CD4-positive, alpha-beta T cell (primary cell): ENCODE results near the gene CAT. TPM values are rescaled to one million over a fixed set of nuclear protein-coding genes. Genes with fewer than 3 reads are reported as not detected.
A peak's percentile ranks its signal among the peaks of the same experiment; 100 is the strongest.

Experiments
- ATAC-seq: fragments of 200-7000 bp; cut with Tn5 transposase; one replicate; pipeline ENCODE4 v1.10.0; 2022; ENCODE audit warnings: mild to moderate bottlenecking; ENCODE audit not compliant: poor library complexity
- CTCF ChIA-PET: fragments of 350-600 bp; sonication (Branson Sonifier 250); formaldehyde crosslinking; loops from one replicate; lab custom pipeline; 2021; ENCODE audit warnings: antibody characterized with exemption, inconsistent platforms; lab: Charles Lee
- POLR2A ChIA-PET: fragments of 350-600 bp; sonication (Branson Sonifier 250); formaldehyde crosslinking; loops from one replicate; lab custom pipeline; 2021; ENCODE audit warnings: antibody characterized with exemption, inconsistent platforms; lab: Charles Lee
- DNase-seq, 14 experiments: peaks; one replicate each; pipeline ENCODE4 v3.0.0-alpha.2; 2013 to 2020; ENCODE audit warnings: mixed read lengths in 2 of 14
- H3K27ac ChIP-seq, 2 donors: one replicate each; pipeline versions ENCODE4 v1.5.1 to v1.7.0; 2013; ENCODE audit warnings: low read length in 2 of 2, low read depth in 1 of 2, mild to moderate bottlenecking in 1 of 2
- H3K27me3 ChIP-seq, 2 experiments: 1 replicate in 1 of 2; 2 replicates in 1 of 2; pipeline versions ENCODE4 v1.6.1 to v1.7.0; 2013; ENCODE audit warnings: low read length in 2 of 2, control low read depth in 1 of 2, mild to moderate bottlenecking in 1 of 2, moderate library complexity in 1 of 2; ENCODE audit not compliant: insufficient read depth in 2 of 2, control insufficient read depth in 1 of 2
- H3K36me3 ChIP-seq: one replicate; pipeline ENCODE4 v1.6.1; 2013; ENCODE audit warnings: low read length, control low read depth; ENCODE audit not compliant: insufficient read depth
- H3K4me1 ChIP-seq: one replicate; pipeline ENCODE4 v1.6.1; 2013; ENCODE audit warnings: low read length, control low read depth; ENCODE audit not compliant: insufficient read depth
- H3K4me3 ChIP-seq: one replicate; pipeline ENCODE4 v1.5.1; 2013; ENCODE audit warnings: mild to moderate bottlenecking, low read length, moderate library complexity
- H3K9me3 ChIP-seq, 2 experiments: 1 replicate in 1 of 2; 2 replicates in 1 of 2; pipeline versions ENCODE4 v1.6.1 to v1.7.0; 2013; ENCODE audit warnings: low read length in 2 of 2, mild to moderate bottlenecking in 2 of 2, control low read depth in 1 of 2, moderate library complexity in 1 of 2; ENCODE audit not compliant: control insufficient read depth in 1 of 2, insufficient read depth in 1 of 2
- H3K27ac Mint-ChIP-seq: one replicate; pipeline ENCODE4 v1.8.0; 2020; ENCODE audit warnings: mixed read lengths
- H3K27me3 Mint-ChIP-seq: one replicate; pipeline ENCODE4 v1.8.0; 2021; ENCODE audit warnings: mixed read lengths
- H3K36me3 Mint-ChIP-seq: one replicate; pipeline ENCODE4 v1.8.0; 2021; ENCODE audit warnings: low read depth, mixed read lengths
- H3K4me1 Mint-ChIP-seq: one replicate; pipeline ENCODE4 v1.8.0; 2021; ENCODE audit warnings: low read depth, mixed read lengths
- H3K4me3 Mint-ChIP-seq: one replicate; pipeline ENCODE4 v1.8.0; 2020; ENCODE audit warnings: mild to moderate bottlenecking, mixed read lengths
- H3K9me3 Mint-ChIP-seq: one replicate; pipeline ENCODE4 v1.8.0; 2020; ENCODE audit warnings: mixed read lengths
- CTCF ChIP-seq: fragments of 200-600 bp; IDR thresholded peaks from one replicate; pipeline ENCODE4 v1.8.0; 2022; ENCODE audit warnings: antibody characterized with exemption, mild to moderate bottlenecking
- intact Hi-C, 2 experiments: fragments of 100-400 bp; cut with DNase I in 1 of 2; cut with micrococcal nuclease in 1 of 2; formaldehyde crosslinking; loops; one replicate each; pipeline versions ENCODE4 v1.15.1 to v1.9.0; 2023 to 2025; cut with DNase I, micrococcal nuclease
- total RNA-seq, 174 experiments: library from RNA in 2 of 174; stranded (reverse) in 2 of 174; gene quantifications; one replicate each; pipeline ENCODE4 v1.2.3 and lab custom pipeline; 2021 to 2026

Gene CAT
- total RNA-seq, 2 experiments from 2014 or later, result 8.5 to 9.8 TPM

GRCh38 chr11:34510218-34510617 is 71.5 kb downstream of the CAT start:
- DNase-seq (no peak), ATAC-seq (no peak)
- H3K36me3 ChIP-seq, result no peaks in the 10 kb centered on the region
- Mint-ChIP-seq H3K27me3 (no peaks in the 10 kb centered on the region), H3K9me3 (no peaks in the 10 kb centered on the region), H3K36me3 (no peaks in the 10 kb centered on the region), H3K4me1 (no peaks in the 10 kb centered on the region), H3K27ac (no peak overlapping the region), H3K4me3 (no peak overlapping the region)
- CTCF ChIA-PET, result no interaction called here
- intact Hi-C loops, result loop anchor here in 1 of 2 experiments (10.0 kb wide), 1 partner anchor 885 kb away; no protein-coding TSS in a partner anchor
- no peak overlapping the region for H3K4me3 ChIP-seq
- H3K27ac ChIP-seq, result no peak overlapping the region
- H3K9me3 ChIP-seq, result no peaks in the 10 kb centered on the region
- no peaks in the 10 kb centered on the region for H3K27me3 ChIP-seq
- POLR2A ChIA-PET, result no interaction called here
- H3K4me1 ChIP-seq, result no peaks in the 10 kb centered on the region
- no peak for TF ChIP-seq CTCF

- ChIA-PET CTCF (no interaction called here), POLR2A (no interaction called here)
- H3K4me1 Mint-ChIP-seq, result no peaks in the 10 kb centered on the region
- H3K27ac Mint-ChIP-seq, result no peak overlapping the region
- intact Hi-C loops, result loop anchor here in 1 of 2 experiments (10.0 kb wide), 1 partner anchor 884 kb away; no protein-coding TSS in a partner anchor
- no peak for ATAC-seq
- H3K36me3 Mint-ChIP-seq, result no peaks in the 10 kb centered on the region
- H3K4me3 Mint-ChIP-seq, result no peak overlapping the region
- H3K27ac ChIP-seq, result no peak overlapping the region
- no peak for TF ChIP-seq CTCF
- no peaks in the 10 kb centered on the region for H3K27me3 Mint-ChIP-seq
- no peaks in the 10 kb centered on the region for H3K36me3 ChIP-seq
- H3K4me1 ChIP-seq, result no peaks in the 10 kb centered on the region
- no peak for DNase-seq
- H3K27me3 ChIP-seq, result no peaks in the 10 kb centered on the region
- H3K9me3 ChIP-seq, result no peaks in the 10 kb centered on the region
- H3K9me3 Mint-ChIP-seq, result no peaks in the 10 kb centered on the region
- no peak overlapping the region for H3K4me3 ChIP-seq
These were observed 71.9 kb downstream of the CAT start for GRCh38 chr11:34510673-34511072.

GRCh38 chr11:34512840-34513681 is 74.3 kb downstream of the CAT start:
- Histone ChIP-seq H3K4me1 (no peaks in the 10 kb centered on the region), H3K36me3 (no peaks in the 10 kb centered on the region), H3K27ac (no peak overlapping the region), H3K9me3 (no peaks in the 10 kb centered on the region), H3K4me3 (no peak overlapping the region), H3K27me3 (no peaks in the 10 kb centered on the region)
- intact Hi-C loops, result loop anchor here in 1 of 2 experiments (10.0 kb wide), 1 partner anchor 882 kb away; no protein-coding TSS in a partner anchor
- Mint-ChIP-seq H3K4me3 (no peak overlapping the region), H3K36me3 (no peaks in the 10 kb centered on the region), H3K4me1 (no peaks in the 10 kb centered on the region), H3K9me3 (no peaks in the 10 kb centered on the region), H3K27me3 (no peaks in the 10 kb centered on the region), H3K27ac (no peak overlapping the region)
- CTCF ChIA-PET, result interaction anchor here (0.5 to 1.3 kb wide), 5 partner anchors 13 to 48 kb away, joined by 3 to 6 read pairs (median 3); no protein-coding TSS in a partner anchor
- peak; percentile 64 for TF ChIP-seq CTCF
- DNase-seq (peak in 13 of 14 experiments; percentile 5 to 63 (median 28)), ATAC-seq (peak; percentile 65)
- POLR2A ChIA-PET, result no interaction called here
